HepG2 (cell line): ENCODE results near the gene PDE4D.

Source experiments
- ARHGAP35 ChIP-seq: sonication (generic); formaldehyde crosslinking; IDR thresholded peaks from 2 replicates; pipeline ENCODE4 v1.9.0; 2022; ENCODE audit warnings: mild to moderate bottlenecking, inconsistent platforms, moderate library complexity, missing genetic modification reagents, borderline replicate concordance
- CTCF ChIP-seq: sonication (generic); formaldehyde crosslinking; IDR thresholded peaks from 2 replicates; pipeline ENCODE4 v1.5.0; 2020; ENCODE audit warnings: mild to moderate bottlenecking, missing genetic modification reagents, moderate library complexity
- GABPA ChIP-seq, 2 experiments: IDR thresholded peaks; 2 replicates each; pipeline ENCODE4 v1.6.1; 2011 to 2016; ENCODE audit warnings: low read depth in 2 of 2, low read length in 1 of 2, missing biosample characterization in 1 of 2, missing genetic modification characterization in 1 of 2
- SMAD3 ChIP-seq: sonication (generic); formaldehyde crosslinking; IDR thresholded peaks from 2 replicates; pipeline ENCODE4 v1.4.0; 2020; ENCODE audit warnings: missing genetic modification reagents
- USF2 ChIP-seq, 2 experiments: sonication (generic) in 1 of 2; formaldehyde crosslinking in 1 of 2; IDR thresholded peaks; 2 replicates each; pipeline versions ENCODE4 v1.5.1 to v1.6.1; 2011 to 2020; ENCODE audit warnings: borderline replicate concordance in 1 of 2, low read depth in 1 of 2, low read length in 1 of 2, mild to moderate bottlenecking in 1 of 2, missing genetic modification reagents in 1 of 2, moderate library complexity in 1 of 2
- ZNF460 ChIP-seq: sonication (generic); formaldehyde crosslinking; IDR thresholded peaks from 2 replicates; pipeline ENCODE4 v1.5.1; 2020; ENCODE audit warnings: missing genetic modification reagents, mild to moderate bottlenecking, borderline replicate concordance

GRCh38 chr5:59792983-59793585, 100.4 kb downstream of the PDE4D start:
- TF ChIP-seq CTCF (CRISPR knock-in tag) = no peak
- no peak for TF ChIP-seq USF2 (IDR thresholded peaks at IDR 0.05; ENCODE audit: low read depth, low read length)
- TF ChIP-seq USF2 (CRISPR knock-in tag; IDR thresholded peaks at IDR 0.05; ENCODE audit: borderline replicate concordance) = no peak
- TF ChIP-seq GABPA (IDR thresholded peaks at IDR 0.05; ENCODE audit: low read depth, low read length) = no peak
- no peak for TF ChIP-seq GABPA (CRISPR knock-in tag; IDR thresholded peaks at IDR 0.05; ENCODE audit: low read depth)
- TF ChIP-seq SMAD3 = no peak
- TF ChIP-seq ARHGAP35 = no peak
- no peak for TF ChIP-seq ZNF460
